ENCODE measurements around the gene ACOXL.
"Not testable (repeated sequence)": the region's sequence is repeated elsewhere in the genome, so short reads cannot be mapped to it uniquely, and the experiment has no call there.

Gene ACOXL

GRCh38 chr2:111025288-111025687 lies 292.9 kb downstream of the ACOXL start:
- peak in 1 of 2 experiments; percentile 27 for DNase-seq

DNA sequence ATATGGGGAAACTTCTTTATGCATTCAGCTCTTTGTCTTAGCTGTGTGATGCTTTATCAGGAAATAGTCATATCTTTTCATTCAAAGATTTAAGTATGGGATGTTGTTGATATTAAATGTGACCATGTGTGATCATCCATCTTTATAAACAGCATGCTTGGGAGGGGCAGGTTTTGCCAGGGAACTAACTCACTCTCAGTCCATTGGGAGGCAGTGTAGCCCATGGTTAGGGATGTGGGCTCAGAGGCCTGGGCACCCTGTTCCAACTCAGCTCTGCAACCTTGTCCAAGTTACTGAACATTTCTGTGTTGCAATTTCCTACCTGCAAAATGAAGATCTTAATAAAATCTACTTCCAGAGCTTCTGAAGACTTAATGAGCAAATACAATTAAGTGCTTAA lies 296.3 kb downstream of the ACOXL start:
- DNase-seq = no peak

GRCh38 chr2:111029181-111029927 lies 297.0 kb downstream of the ACOXL start:
- DNase-seq = no peak

GRCh38 chr2:111030260-111030891 lies 298.0 kb downstream of the ACOXL start:
- no peak for DNase-seq

DNA sequence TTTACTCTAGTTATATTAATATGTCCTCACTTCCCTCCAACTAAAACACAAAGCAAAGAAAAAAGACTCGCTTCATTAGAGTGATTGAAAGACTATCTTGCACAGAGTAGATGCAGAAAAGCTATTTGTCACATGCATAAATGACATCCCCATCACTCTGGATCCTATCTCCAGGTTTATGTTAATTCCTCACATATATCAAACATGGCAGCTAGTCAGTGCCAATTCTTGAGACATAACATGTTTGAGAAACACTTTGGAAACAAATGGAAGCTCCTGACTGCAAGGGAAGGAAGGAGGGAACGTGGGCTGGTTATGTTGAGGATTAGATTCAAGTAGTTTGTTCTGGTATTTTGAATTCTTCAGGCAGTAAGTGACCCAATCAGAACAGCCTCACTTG lies 298.6 kb downstream of the ACOXL start:
- DNase-seq = no peak

- no peak for DNase-seq
Measured at GRCh38 chr2:111031546-111032478, 299.4 kb downstream of the ACOXL start.

DNA sequence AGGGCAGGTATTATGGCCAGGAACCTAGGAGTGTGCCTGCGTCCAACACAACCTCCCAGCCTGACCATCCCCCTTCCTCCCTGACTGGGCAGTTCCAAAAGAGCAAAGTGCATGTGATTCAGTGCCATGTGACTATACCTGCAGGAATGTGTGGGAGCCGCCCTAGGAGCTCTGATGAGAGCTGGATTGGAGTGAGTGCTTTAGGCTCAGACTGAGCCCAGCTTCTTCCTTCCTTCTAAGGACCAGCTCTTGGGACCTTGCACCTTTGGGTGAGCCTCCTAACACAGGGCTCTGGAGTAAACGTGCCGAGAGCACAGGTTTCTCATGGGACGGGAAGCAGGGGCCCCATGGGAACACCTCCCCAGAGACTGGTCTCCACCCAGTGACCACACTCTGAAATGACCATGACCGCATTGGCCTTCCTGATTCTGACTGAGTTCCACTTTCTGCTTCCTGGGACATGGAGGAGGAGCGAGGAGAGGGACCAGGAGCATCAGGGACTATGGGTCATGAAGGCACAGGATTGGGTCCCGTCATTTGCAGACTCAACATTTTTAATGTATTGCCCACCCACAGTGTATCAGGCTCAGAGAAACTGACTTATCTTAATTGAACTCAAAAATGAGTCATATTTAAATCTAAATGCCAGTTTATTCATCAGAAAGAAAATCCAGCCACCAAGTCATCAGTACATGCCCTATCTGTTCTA lies 300.5 kb downstream of the ACOXL start:
- no peak for DNase-seq

- DNase-seq = no peak
Measured at GRCh38 chr2:111034146-111034545, 301.8 kb downstream of the ACOXL start.

DNA sequence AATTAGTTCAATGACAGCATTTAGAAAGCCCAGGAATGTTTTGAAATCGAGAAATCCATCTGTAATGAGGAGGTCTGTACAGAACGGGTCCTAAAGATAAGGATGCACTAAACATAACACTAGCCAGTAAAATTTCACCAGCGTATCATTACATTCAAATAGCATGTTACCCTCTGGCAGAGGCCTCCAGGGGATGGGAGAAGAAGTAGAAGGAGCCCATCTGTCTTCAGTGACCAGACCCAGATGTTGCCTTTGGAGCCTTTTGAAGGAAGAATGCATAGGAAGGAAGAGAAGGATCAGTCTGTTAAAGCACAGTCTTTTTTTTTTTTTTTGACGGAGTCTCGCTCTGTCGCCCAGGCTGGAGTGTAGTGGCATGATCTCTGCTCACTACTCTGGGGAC lies 302.2 kb downstream of the ACOXL start:
- DNase-seq = no peak

- DNase-seq = no peak
Measured at GRCh38 chr2:111035830-111036441, 303.6 kb downstream of the ACOXL start.

GRCh38 chr2:111037128-111037527 lies 304.8 kb downstream of the ACOXL start:
- no peak for DNase-seq

GRCh38 chr2:111039628-111040383 lies 307.4 kb downstream of the ACOXL start:
- DNase-seq = no peak

- no peak for DNase-seq
Measured at GRCh38 chr2:111041398-111042202, 309.2 kb downstream of the ACOXL start.

DNA sequence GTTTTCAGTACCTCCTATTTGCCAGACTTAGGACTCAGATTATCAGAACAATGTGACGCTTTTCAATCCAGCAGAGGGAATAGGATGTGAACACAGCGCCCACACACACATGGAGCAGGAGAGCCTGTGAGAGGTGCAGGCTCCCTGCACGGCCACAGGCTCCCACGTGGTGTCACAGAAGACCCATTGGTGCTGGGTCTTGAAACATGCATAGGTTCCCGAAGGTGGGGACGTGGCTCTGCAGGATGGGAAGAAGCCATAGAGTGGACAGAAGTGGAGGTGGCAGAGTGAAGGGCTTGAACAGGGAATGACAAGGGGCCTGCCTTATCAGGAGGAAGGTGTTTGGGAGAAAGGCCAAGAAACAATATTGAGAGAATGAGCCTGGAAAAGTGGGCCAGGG lies 309.9 kb downstream of the ACOXL start:
- no peak for DNase-seq

- no peak for DNase-seq
Measured at GRCh38 chr2:111042772-111043771, 310.7 kb downstream of the ACOXL start.

- no peak for DNase-seq
Measured at GRCh38 chr2:111044066-111044465, 311.7 kb downstream of the ACOXL start.

DNA sequence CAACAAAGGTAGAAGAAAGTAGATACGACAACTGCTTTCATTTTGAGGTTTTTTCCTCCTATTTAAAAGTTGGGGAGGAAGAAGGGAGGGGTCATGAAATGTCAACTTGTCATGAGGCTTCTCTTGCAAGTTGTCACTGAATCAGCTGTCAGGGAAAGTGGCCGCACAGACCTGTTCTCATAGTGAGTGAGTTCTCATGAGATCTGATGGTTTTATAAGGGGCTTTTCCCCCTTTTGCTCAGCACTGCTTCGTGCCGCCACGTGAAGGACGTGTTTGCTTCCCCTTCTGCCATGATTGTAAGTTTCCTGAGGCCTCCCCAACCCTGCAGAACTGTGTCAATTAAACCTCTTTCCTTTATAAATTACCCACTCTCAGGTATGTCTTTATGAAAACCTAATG lies 312.9 kb downstream of the ACOXL start:
- not testable (repeated sequence) for DNase-seq

DNA sequence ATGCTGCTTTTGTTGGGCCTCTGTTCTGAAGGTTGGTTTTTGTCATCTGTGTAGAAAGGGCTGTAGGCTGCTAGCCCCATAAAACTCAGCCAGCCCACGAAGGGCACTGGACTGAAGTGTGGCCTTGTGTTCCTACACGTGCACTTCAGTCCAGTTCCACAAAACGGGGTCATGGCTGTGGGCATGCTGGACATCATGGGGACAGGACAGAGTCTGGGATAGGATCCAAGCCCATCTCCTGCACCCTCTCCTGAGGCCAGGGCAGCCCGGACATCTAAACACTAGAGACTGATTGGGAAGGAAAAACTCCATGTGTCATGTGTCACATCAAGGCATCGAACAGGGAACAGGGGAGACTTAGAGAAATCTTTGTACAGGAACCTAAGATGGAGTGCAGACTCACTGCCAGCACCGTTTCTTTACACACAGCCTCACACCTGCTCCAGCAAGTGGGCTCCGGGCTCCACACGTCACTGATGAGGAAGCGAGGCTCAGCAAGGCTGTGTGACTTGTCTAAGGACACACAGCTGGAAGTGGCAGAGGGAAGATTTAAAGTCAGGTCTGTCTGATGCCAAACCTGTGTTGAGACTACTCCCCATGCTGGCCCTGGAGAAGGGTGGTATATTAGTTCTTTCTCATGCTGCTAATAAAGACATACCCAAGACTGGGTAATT lies 313.5 kb downstream of the ACOXL start:
- DNase-seq = no peak

- DNase-seq = no peak
Measured at GRCh38 chr2:111046670-111047069, 314.3 kb downstream of the ACOXL start.

All from NCI-H2081 (cell line).